ENCODE results near the gene DBR1.

DNA sequence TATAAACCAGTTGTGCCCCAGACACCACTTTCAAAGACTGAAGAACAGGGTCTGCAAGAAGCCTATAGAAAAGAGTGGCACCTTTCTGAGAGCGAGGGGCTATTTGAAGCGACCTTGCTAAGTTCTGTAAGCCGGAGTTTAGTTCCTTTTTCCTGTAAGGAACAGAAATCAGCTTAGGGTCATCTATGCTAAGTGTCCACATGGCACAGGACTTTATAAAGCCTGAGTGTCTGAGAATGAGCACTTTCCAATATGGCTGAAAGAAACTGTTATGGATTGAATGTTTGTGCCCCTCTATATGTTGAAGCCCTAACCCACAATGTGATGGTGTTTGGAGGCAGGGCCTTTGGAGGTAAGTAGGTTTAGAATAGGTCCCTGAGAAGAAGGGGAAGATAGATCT is 38.5 kb downstream of the DBR1 start:
- no peak for TF ChIP-seq GABPA (tag; conservative IDR thresholded peaks at IDR 0.05; ENCODE audit: low read depth)
- TF ChIP-seq MEF2A (IDR thresholded peaks at IDR 0.05; ENCODE audit: control insufficient read depth, low read depth, low read length), result no peak

All from K562 (cell line).